HG03045 (cell line): Measurements from ENCODE around the gene IQSEC1.

Experiments used
- ATAC-seq: cut with Tn5 transposase; IDR thresholded peaks from one replicate; pipeline ENCODE4 v1.9.1; 2021; ENCODE audit warnings: mild to moderate bottlenecking, moderate library complexity; ENCODE audit not compliant: unreplicated experiment

Gene IQSEC1

DNA sequence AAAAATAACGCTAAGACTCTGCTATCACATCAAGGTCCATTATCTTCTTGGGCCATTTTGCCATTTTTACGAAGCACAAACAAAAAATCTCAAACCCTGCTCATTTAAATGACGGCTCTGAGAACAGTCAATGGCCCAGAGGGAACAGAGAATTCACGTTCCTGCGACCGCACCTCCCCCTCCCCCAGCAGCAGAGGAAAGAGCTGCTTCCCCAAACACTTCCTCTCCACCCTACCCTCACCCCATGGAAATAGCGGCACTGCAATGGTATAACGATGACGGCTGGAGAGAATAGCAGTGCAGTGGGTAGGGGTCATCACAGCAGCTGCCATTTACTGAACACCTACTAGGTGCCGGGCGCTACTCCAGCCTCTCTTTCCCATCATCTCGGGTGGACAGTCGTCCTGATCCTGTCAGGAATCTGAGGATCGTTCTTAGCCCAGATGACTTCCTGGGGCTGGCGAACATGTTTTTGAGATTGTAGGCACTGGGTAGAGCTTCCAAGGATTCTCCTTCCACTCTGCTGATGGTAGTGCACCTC, 113.3 kb downstream of the IQSEC1 start:
- ATAC-seq: no peak

DNA sequence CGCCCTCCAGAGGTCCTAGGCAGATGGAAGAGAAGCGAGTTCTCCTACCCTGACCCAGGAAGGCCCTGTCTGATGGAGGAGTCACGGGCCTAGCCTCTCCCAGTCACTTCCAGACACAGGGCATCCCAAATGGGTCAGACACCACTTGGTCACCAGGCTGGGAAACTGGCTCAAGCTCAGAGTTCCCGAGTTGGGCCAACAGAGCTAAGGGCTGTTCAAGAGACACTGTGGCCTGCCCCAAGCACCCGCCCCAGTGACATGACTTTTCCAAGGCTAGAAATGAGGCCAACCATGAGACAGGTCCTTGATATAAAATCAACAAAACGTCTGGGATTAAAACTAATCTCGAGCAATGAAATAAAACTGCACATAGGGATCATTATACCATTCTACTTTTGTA, 113.8 kb downstream of the IQSEC1 start:
- ATAC-seq: no peak

DNA sequence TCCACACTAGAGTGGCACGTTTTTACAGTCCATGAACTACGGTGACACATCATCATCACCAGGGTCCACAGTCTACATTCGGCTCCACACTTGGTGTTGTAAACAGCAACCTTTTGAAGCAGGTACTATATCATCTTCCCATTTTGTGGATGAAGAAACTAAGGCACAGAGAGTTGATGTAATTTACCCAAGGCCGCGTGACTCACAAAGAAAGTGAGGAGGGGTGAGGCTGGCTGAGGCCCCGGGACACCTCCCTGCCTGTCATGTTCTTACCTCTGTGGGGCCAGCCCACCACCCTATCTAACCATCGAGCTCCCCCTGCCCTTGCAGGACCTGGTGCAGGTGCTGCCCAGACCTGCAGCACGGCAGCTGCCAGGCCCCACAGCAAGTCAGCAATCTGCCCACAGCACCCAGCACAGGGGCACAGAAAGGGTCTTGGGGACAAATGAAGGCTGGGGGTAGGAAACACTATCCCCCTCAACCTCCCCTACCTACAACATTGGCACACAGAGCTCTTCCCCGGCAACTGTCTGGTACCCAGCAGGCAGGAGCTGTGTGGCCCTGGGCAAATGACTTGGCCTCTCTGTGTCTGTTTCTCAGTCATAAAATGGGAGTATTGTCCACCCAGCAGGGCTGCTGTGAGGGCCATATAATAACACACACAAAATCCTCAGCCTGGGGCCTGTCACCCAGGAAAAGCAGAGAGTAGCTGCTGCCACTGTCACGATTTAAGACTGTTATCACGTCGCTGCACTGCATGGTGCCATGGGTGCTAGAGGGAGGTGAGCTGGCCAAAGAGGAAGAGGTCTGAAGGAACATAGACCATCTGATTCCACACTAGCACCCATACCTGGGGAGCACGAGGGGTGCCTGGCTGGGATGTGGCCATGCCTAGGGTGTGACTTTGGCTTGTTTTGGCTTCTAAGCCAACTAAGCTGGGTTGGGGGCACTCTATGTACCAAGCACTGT, 115.1 kb downstream of the IQSEC1 start:
- no peak for ATAC-seq

GRCh38 chr3:12957339-12957738, 115.9 kb downstream of the IQSEC1 start:
- ATAC-seq: no peak

DNA sequence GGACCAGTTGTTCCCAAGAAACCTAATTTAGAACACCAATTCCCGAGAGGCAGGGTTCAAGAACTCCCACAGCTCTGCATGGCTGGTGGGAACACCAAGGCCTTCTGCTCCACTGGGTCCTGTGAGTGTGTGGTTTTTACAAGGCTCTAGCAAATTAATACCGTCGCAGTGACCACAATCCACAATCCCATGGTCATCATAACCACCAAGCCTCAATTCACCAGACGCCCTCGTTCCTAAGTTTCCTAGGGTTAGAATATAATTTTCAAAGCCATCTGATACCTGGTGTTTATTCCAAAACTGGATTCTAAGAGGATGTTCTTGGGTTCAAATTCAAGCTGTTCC, 116.9 kb downstream of the IQSEC1 start:
- ATAC-seq: no peak

- no peak for ATAC-seq
Observed at GRCh38 chr3:12955651-12956315, 117.4 kb downstream of the IQSEC1 start.

GRCh38 chr3:12954891-12955650, 118.2 kb downstream of the IQSEC1 start:
- no peak for ATAC-seq

DNA sequence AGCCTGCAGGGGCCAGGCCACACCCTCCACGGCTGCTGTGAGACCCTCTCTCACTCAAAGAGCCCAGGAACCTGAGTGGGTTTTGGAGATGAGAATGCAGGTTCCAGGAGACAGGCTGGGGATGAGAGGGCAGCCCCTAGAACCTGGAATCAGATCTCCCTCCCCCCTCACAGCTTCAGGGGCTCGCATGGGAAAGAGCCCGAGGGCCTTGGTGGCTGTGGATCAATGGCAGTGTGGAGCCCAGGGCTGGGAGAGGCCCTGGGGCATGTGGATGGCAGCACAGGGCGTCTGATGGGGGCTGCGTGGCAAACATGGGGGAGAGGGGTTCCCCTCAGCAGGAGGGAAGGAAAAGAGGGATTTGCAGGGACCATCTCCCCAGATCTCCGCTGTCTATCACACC, 119.0 kb downstream of the IQSEC1 start:
- ATAC-seq: no peak

GRCh38 chr3:12953201-12953995, 119.8 kb downstream of the IQSEC1 start:
- no peak for ATAC-seq

- ATAC-seq: no peak
Observed at GRCh38 chr3:12952343-12953200, 120.7 kb downstream of the IQSEC1 start.

GRCh38 chr3:12948891-12949711, 124.1 kb downstream of the IQSEC1 start:
- no peak for ATAC-seq

DNA sequence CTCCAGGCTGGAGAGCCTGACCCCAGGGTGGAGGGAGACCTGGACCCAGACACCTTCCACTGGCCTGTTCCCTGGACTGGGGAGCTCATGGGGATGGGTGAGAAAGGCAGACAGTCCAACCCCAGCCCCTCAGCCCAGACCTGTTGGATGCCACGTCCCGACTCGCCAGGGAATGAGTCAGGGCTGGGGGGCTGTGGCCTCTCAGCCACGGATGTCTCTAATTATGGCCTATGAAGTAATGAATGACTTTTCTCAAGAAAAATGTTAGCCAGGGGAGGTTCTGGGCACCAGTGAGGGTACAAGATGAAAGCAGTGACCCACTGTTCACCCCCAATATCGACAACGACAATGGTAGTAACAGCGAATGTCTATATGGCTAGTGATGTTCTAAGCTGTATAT, 124.9 kb downstream of the IQSEC1 start:
- ATAC-seq: no peak

GRCh38 chr3:12947504-12948369, 125.5 kb downstream of the IQSEC1 start:
- no peak for ATAC-seq

DNA sequence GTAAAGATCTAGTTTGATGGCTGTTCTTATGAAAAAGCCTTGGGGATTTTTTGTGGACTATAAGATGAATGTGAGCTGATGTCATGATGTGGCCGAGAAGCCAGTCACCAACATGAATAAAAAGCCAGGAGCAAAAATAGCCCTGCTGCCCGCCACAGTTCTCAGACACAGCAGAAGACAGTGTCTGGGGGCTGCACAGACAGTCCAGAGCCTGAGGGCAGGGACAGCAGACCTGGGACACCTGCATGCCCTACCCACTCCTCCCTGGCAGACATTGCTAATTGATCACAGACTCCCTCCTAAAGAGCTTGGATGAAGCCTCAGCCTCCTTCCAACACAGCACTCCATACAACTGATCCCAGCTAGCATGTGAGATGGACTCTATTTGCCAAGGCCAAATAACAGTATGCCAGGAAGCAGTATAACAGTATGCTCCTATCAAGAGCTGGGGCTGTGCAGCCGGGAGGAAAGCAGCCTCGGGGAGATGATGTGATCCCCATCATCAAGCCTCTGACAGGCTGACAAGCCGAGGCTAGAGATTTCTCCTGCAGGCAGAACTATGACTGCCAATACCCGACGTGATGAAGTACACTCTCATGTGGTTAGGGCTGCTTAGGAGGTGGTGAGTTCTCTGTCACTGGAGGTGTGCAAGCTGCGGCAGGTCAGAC, 126.4 kb downstream of the IQSEC1 start:
- ATAC-seq: no peak

DNA sequence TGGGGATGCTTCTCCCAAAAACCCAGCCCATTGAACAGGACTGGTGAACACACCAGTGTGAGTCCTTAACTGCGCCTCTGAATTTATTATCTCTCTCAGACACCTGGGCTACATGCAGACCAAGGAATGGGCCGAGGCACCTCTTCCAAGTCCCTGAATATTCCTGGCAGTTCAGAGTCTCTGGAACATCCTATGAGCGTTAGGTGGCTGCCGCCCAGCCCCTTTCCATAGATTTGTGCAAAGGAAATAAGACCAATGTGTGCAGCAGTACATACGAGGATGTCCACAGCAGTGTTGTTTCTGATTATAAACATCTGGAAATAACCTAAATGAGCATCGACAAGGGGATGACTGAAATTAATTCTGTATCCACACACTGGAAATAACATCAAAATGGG, 127.0 kb downstream of the IQSEC1 start:
- ATAC-seq: no peak

- ATAC-seq: no peak
Observed at GRCh38 chr3:12944849-12945248, 128.4 kb downstream of the IQSEC1 start.

DNA sequence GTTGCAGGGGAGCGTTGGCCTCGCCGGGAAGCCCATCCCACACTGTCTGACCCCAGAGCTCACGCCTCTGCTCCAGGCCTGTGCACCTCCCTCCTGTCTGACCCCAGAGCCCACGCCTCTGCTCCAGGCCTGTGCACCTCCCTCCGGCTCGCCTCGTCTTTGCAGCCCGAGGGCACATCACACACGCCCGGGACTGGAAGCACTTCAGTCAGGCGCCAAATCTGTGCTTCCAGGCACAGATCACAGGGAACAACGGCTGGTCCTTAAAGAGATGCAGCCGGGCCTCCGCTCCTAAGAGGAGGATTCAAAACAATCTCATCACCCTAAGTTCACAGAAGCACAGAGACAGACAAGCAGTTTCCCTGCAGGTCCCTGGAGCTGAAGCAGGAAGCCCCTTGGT, 128.8 kb downstream of the IQSEC1 start:
- no peak for ATAC-seq
